Measurements from ENCODE around the gene TNKS1BP1. TPM values are rescaled to one million over a fixed set of nuclear protein-coding genes. Genes with fewer than 3 reads are reported as not detected.

The TNKS1BP1 gene
- total RNA-seq, 4 donors from 2014 or later, result 241 to 276 (median 272) TPM

- peaks cover 23% of the 10 kb centered on the region for H3K4me1 ChIP-seq
- TF ChIP-seq POLR2AphosphoS5 (IDR thresholded peaks at IDR 0.05) (no peak), CTCF (IDR thresholded peaks at IDR 0.05) (no peak), EP300 (IDR thresholded peaks at IDR 0.05) (no peak), POLR2A (IDR thresholded peaks at IDR 0.05) (no peak)
- H3K4me3 ChIP-seq, result no peak overlapping the region
- no peaks in the 10 kb centered on the region for H3K27me3 ChIP-seq
- H3K36me3 ChIP-seq, result no peaks in the 10 kb centered on the region
- H3K9me3 ChIP-seq, result no peaks in the 10 kb centered on the region
- DNase-seq (ENCODE audit: low spot score in 2 of 2), result no peak
- H3K27ac ChIP-seq, result no peak overlapping the region
- WGBS, result 86% methylated on average over 4 of the region's 4 CpGs
Observed at GRCh38 chr11:57353852-57354251, 29.1 kb upstream of the TNKS1BP1 start.

DNA sequence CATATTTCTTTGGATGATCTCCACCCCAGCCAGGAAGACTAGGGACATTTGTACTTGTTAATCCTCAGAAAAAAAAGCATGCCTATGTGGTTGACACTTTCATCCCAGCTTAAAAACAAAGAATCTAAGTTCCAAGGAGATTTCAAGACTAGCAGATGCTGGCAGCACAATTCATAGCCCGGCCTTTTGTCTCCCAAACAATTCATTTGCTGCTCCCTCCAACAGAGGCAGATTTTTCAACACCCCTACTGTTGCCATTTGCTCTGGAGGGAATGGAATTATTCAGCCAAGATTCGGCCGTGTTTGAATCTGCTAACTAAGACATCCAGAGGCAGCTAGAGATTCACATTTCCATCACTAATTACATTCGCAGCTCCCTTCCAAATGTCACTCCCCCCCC lies 28.7 kb upstream of the TNKS1BP1 start:
- 41% methylated on average over 4 of the region's 4 CpGs for WGBS
- TF ChIP-seq EP300 (IDR thresholded peaks at IDR 0.05), result no peak
- TF ChIP-seq POLR2AphosphoS5 (IDR thresholded peaks at IDR 0.05), result no peak
- no peak for TF ChIP-seq CTCF (IDR thresholded peaks at IDR 0.05)
- no peak for TF ChIP-seq POLR2A (IDR thresholded peaks at IDR 0.05)
- no peaks in the 10 kb centered on the region for H3K36me3 ChIP-seq
- no peak for DNase-seq (ENCODE audit: low spot score in 2 of 2)
- no peak overlapping the region for H3K27ac ChIP-seq
- no peaks in the 10 kb centered on the region for H3K27me3 ChIP-seq
- peaks cover 21% of the 10 kb centered on the region for H3K4me1 ChIP-seq
- no peaks in the 10 kb centered on the region for H3K9me3 ChIP-seq
- H3K4me3 ChIP-seq, result no peak overlapping the region

- no peak for TF ChIP-seq POLR2A (IDR thresholded peaks at IDR 0.05)
- TF ChIP-seq EP300 (IDR thresholded peaks at IDR 0.05), result no peak
- no peak for TF ChIP-seq POLR2AphosphoS5 (IDR thresholded peaks at IDR 0.05)
- TF ChIP-seq CTCF (IDR thresholded peaks at IDR 0.05), result no peak
- Histone ChIP-seq H3K27me3 (no peaks in the 10 kb centered on the region), H3K27ac (no peak overlapping the region), H3K4me3 (no peak overlapping the region), H3K4me1 (peaks cover 17% of the 10 kb centered on the region), H3K9me3 (no peaks in the 10 kb centered on the region), H3K36me3 (no peaks in the 10 kb centered on the region)
- no peak for DNase-seq (ENCODE audit: low spot score in 2 of 2)
- 68% methylated on average over 5 of the region's 5 CpGs for WGBS
Observed at GRCh38 chr11:57353036-57353435, 28.3 kb upstream of the TNKS1BP1 start.

DNA sequence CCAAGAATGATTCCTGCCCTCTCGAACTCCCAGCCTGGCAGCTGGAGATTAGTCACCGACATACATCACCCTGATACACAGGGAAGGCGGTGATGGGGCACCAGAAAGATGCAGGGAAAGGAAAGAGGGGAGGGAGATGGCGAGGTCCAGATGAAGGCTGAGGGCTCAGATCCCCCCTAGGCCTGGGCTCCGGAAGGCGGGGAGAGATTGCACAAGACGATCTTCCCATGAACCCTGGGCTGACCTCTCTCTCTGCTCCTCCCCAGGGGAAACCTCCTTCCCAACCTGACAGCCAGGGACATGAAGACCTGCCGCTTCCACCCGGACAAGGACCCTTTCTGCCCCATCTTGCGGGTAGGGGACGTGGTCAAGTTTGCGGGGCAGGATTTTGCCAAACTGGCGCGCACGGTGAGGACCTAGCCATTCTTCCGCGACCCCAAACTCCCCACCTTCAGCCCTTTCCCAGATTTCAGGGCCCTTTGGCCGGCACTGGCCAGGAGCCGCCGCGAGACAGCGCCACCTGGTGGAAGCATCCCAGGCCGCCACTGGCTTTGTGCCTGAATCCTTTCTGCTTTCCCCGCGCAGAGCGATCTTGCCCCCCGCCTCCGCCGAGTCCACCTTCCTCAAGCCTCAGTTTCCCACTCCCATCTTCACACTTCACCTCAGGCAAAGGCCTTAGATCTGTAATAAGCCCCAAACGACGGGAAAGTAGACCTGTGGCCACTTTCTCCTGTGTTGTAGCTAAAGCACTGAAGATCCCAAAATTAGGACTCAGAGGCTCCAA lies 24.9 kb upstream of the TNKS1BP1 start:
- Histone ChIP-seq H3K27ac (no peak overlapping the region), H3K4me1 (peaks cover 16% of the 10 kb centered on the region), H3K9me3 (no peaks in the 10 kb centered on the region), H3K36me3 (no peaks in the 10 kb centered on the region), H3K27me3 (no peaks in the 10 kb centered on the region), H3K4me3 (no peak overlapping the region)
- DNase-seq (ENCODE audit: low spot score in 2 of 2), result peak; percentile 82 to 86
- TF ChIP-seq POLR2A (IDR thresholded peaks at IDR 0.05), result no peak
- TF ChIP-seq POLR2AphosphoS5 (IDR thresholded peaks at IDR 0.05), result no peak
- no peak for TF ChIP-seq EP300 (IDR thresholded peaks at IDR 0.05)
- TF ChIP-seq CTCF (IDR thresholded peaks at IDR 0.05), result peak; percentile 35 to 90
- WGBS, result 41% methylated on average over 28 of the region's 31 CpGs

DNA sequence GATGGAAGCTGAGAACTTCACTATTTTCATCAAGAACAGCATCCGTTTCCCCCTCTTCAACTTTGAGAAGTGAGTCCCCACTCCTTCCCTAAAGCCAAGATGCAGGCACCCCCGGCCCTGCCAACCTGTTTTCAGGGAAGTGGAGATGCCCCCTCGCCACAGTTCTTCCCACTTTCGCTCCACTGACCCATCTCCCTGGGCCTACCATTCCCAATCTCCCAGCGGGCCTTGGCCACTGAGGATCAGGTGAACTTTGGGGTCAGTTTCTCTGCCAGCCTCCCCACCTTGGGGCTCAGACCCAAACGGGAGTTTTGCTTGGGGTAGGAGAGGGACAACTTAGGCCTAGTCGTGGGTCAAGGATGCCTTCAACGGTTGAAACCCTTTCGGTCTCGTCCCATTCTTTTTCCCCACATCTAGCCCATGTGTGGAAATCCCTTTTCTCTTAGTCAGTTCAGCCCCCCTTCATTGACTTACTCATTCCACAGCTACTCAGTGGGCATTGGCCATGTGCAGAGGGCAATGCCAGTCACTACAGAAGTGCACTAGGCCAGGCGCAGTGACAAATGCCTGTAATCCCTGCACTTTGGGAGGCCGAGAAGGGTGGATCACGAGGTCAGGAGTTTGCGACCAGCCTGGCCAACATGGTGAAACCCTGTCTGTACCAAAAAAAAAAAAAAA lies 24.0 kb upstream of the TNKS1BP1 start:
- Histone ChIP-seq H3K4me1 (peaks cover 11% of the 10 kb centered on the region), H3K27me3 (no peaks in the 10 kb centered on the region), H3K27ac (no peak overlapping the region), H3K36me3 (no peaks in the 10 kb centered on the region), H3K9me3 (no peaks in the 10 kb centered on the region), H3K4me3 (no peak overlapping the region)
- 88% methylated on average over 14 of the region's 14 CpGs for WGBS
- DNase-seq (ENCODE audit: low spot score in 2 of 2), result no peak
- no peak for TF ChIP-seq POLR2A (IDR thresholded peaks at IDR 0.05)
- no peak for TF ChIP-seq POLR2AphosphoS5 (IDR thresholded peaks at IDR 0.05)
- no peak for TF ChIP-seq CTCF (IDR thresholded peaks at IDR 0.05)
- TF ChIP-seq EP300 (IDR thresholded peaks at IDR 0.05), result no peak
